Astrocyte of the spinal cord (primary cell): ENCODE measurements around the gene ZNF630.
A peak's percentile ranks its signal among the peaks of the same experiment; 100 is the strongest.
"Not testable (repeated sequence)": the region's sequence is repeated elsewhere in the genome, so short reads cannot be mapped to it uniquely, and the experiment has no call there.

Source experiments
- DNase-seq: peaks from one replicate; pipeline ENCODE4 v3.0.0; 2011; ENCODE audit warnings: low read depth, low spot score
- H3K4me3 ChIP-seq: 2 replicates; pipeline ENCODE4 v1.5.1; 2011; ENCODE audit warnings: low read depth, mild to moderate bottlenecking, low read length, moderate library complexity
- in situ Hi-C: cut with HindIII; loops from 2 replicates; pipeline ENCODE4 v1.10.0; 2017; ENCODE audit warnings: low sequenced_read_pairs
- TF ChIP-seq, protein P1 (sequence below): IDR thresholded peaks from 2 replicates; pipeline ENCODE4 v1.5.1; 2012; ENCODE audit warnings: low read depth, mild to moderate bottlenecking, low read length, inconsistent platforms

The ZNF630 gene

GRCh38 chrX:48030237-48030636 lies 41.2 kb downstream of the ZNF630 start:
- H3K4me3 ChIP-seq, result no peak overlapping the region
- in situ Hi-C loops, result no loop called here
- DNase-seq, result no peak
- TF ChIP-seq, protein P1, sequence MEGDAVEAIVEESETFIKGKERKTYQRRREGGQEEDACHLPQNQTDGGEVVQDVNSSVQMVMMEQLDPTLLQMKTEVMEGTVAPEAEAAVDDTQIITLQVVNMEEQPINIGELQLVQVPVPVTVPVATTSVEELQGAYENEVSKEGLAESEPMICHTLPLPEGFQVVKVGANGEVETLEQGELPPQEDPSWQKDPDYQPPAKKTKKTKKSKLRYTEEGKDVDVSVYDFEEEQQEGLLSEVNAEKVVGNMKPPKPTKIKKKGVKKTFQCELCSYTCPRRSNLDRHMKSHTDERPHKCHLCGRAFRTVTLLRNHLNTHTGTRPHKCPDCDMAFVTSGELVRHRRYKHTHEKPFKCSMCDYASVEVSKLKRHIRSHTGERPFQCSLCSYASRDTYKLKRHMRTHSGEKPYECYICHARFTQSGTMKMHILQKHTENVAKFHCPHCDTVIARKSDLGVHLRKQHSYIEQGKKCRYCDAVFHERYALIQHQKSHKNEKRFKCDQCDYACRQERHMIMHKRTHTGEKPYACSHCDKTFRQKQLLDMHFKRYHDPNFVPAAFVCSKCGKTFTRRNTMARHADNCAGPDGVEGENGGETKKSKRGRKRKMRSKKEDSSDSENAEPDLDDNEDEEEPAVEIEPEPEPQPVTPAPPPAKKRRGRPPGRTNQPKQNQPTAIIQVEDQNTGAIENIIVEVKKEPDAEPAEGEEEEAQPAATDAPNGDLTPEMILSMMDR, result no peak

DNA sequence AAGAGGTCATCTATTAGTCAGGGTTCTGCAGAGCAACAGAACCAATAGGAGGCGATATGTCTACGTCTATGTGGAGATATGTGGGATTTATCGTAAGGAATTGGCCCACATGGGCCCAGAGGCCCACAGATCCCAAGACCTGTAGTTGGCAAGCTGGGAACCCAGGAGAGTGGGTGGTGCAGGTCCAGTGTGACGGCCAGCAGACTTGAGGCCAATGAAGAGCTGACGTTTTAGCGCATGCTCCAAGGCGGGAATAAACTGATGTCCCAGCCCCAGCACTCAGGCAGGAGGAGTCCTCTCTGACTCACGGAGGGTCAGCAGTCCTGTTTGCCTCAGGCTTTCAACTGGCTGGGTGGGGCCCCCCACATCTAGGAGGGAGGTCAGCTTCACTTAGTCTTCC lies 43.3 kb downstream of the ZNF630 start:
- no peak overlapping the region for H3K4me3 ChIP-seq
- in situ Hi-C loops, result no loop called here
- TF ChIP-seq, protein P1, result no peak
- no peak for DNase-seq

GRCh38 chrX:48027545-48027944 lies 43.9 kb downstream of the ZNF630 start:
- DNase-seq, in situ Hi-C loops, H3K4me3 ChIP-seq: not testable (repeated sequence)

GRCh38 chrX:48025561-48025960 lies 45.9 kb downstream of the ZNF630 start:
- H3K4me3 ChIP-seq, result no peak overlapping the region
- in situ Hi-C loops, result no loop called here
- peak; percentile 60 for DNase-seq
- TF ChIP-seq, protein P1, result peak; percentile 54

- no peak for DNase-seq
- H3K4me3 ChIP-seq, result no peak overlapping the region
- TF ChIP-seq, protein P1, result no peak
- in situ Hi-C loops, result no loop called here
These were observed 48.7 kb downstream of the ZNF630 start for GRCh38 chrX:48022738-48023137.

DNA sequence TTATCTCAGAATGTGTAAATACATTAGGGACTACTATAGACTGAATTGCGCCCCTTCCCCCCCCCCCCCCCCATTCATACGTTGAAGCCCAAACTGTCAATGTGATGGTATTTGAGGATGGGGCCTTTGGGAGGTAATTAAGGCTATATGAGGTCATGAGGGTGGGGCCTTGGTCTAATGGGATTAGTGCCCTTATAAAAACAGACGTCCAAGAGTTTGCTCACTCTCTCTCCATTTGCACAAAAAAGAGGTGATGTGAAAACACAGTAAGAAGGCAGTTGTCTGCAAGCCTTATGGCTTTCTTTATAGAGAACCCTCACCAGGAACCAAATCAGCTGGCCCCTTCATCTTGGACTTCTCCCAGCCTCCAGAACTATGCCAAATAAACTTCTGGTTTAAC lies 49.3 kb downstream of the ZNF630 start:
- H3K4me3 ChIP-seq, result no peak overlapping the region
- in situ Hi-C loops, result no loop called here
- TF ChIP-seq, protein P1, result no peak
- DNase-seq, result no peak

- in situ Hi-C loops, result no loop called here
- TF ChIP-seq, protein P1, result no peak
- peak; percentile 92 for DNase-seq
- H3K4me3 ChIP-seq, result peak overlapping the region; percentile 58
These were observed 50.2 kb downstream of the ZNF630 start for GRCh38 chrX:48021026-48021900.

DNA sequence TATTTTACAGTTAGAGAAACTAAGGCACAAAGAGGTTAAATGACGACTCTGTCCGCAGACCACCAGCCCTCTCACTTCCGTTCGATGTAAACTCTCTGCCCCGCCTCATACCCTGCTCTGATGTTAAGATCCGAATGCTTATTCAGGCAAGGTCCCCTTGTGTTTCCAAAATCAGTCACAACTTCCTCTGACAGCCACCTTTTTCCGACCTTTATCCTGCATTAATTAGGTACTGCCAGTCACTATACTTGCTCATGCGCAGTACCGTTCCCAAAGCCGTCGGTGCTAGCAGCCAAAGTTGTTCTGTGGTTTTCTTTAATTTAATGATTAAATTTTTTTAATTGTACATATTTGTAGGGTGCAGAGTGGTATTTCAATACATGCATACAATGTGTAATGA lies 51.0 kb downstream of the ZNF630 start:
- DNase-seq, H3K4me3 ChIP-seq, in situ Hi-C loops: not testable (repeated sequence)

GRCh38 chrX:48019892-48020291 lies 51.5 kb downstream of the ZNF630 start:
- in situ Hi-C loops, DNase-seq: not testable (repeated sequence)

GRCh38 chrX:48016583-48017310 lies 54.7 kb downstream of the ZNF630 start:
- H3K4me3 ChIP-seq, in situ Hi-C loops, DNase-seq: not testable (repeated sequence)

More at GRCh38 chrX:48019892-48020291, 51.5 kb downstream of the ZNF630 start:
- not testable (repeated sequence) for H3K4me3 ChIP-seq
